AG09309 (cell line): ENCODE measurements around the gene LDHA.

Experiments used
- DNase-seq: peaks from one replicate; pipeline ENCODE4 v3.0.0-alpha.2; 2010; ENCODE audit warnings: low read depth
- H3K4me3 ChIP-seq: 2 replicates; pipeline ENCODE4 v1.5.1; 2011; ENCODE audit warnings: mild to moderate bottlenecking, low read depth, low read length, moderate library complexity; ENCODE audit not compliant: control insufficient read depth
- TF ChIP-seq, protein P1 (sequence below): IDR thresholded peaks from 2 replicates; pipeline ENCODE4 v1.5.1; 2011; ENCODE audit warnings: mild to moderate bottlenecking, low read depth, low read length, inconsistent platforms; ENCODE audit not compliant: insufficient read depth, control insufficient read depth; ENCODE audit errors: missing control alignments

The LDHA gene

DNA sequence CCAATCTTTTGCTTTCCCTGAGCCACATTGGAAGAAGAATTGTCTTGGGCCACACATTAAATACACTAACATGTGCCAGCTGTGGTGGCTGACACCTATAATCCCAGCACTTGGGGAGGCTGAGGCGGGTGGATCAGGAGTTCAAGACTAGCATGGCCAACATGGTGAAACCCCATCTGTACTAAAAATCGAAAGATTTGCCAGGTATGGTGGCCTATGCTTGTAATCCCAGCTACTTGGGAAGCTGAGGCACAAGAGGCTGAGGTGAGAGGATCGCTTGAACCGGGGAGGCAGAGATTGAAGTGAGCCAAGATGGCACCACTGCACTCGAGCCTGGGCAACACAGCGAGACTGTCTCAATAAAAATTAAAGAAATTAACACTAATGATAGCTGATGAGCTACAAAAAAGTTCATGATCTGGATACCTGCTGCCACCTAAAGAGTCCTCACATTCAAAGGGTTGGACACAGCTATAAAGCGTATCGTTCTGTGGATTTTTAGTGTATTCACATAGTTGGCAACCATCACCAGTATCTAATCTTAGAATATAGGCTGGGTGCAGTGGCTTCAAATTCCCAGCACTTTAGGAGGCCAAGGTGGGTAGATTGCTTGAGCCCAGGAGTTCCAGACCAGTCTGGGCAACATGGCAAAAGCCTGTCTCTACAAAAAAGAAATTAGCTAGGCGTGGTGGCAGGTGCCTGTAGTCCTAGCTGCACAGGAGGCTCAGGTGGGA, 14.4 kb downstream of the LDHA start:
- no peak for DNase-seq
- H3K4me3 ChIP-seq: no peak overlapping the region
- TF ChIP-seq, protein P1, sequence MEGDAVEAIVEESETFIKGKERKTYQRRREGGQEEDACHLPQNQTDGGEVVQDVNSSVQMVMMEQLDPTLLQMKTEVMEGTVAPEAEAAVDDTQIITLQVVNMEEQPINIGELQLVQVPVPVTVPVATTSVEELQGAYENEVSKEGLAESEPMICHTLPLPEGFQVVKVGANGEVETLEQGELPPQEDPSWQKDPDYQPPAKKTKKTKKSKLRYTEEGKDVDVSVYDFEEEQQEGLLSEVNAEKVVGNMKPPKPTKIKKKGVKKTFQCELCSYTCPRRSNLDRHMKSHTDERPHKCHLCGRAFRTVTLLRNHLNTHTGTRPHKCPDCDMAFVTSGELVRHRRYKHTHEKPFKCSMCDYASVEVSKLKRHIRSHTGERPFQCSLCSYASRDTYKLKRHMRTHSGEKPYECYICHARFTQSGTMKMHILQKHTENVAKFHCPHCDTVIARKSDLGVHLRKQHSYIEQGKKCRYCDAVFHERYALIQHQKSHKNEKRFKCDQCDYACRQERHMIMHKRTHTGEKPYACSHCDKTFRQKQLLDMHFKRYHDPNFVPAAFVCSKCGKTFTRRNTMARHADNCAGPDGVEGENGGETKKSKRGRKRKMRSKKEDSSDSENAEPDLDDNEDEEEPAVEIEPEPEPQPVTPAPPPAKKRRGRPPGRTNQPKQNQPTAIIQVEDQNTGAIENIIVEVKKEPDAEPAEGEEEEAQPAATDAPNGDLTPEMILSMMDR: no peak

DNA sequence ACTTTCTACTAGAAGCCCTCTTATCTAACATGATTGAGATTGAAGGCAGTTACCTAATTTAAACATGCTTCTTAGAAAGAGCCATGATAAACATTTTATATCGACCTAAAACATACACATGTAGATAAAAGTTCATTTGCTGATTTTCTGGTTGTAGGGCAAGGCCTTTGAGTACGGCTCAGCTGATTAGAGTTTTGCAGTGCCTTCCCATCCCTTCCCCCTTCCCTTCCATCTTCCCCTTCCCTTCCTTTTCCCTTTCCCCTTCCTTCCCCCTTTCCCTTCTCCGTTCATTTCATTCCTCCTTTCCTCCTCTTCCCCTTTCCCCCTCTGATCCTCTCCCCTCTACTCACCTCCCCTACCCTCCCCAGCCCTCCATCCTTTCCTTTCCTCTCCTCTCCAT, 22.1 kb downstream of the LDHA start:
- TF ChIP-seq, protein P1: no peak
- no peak overlapping the region for H3K4me3 ChIP-seq
- no peak for DNase-seq

DNA sequence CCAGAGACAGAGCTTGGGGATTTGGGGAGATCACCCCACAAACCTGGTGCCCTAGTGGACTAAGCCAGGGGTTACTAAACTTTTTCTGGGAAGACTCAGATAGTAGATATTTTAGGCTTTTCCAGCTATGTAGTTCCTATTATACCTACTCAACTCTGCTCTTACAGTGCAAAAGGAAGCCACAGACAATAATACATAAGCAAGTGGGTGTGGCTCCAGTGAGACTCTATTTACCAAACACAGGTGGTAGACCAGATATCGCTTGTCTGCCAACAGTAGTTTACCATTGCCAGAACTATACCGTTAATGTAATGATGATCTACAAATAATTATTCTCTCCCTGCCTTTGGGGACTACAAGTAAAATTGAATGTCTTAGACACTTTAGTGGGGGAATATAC, 24.7 kb downstream of the LDHA start:
- H3K4me3 ChIP-seq: no peak overlapping the region
- TF ChIP-seq, protein P1: no peak
- no peak for DNase-seq

DNA sequence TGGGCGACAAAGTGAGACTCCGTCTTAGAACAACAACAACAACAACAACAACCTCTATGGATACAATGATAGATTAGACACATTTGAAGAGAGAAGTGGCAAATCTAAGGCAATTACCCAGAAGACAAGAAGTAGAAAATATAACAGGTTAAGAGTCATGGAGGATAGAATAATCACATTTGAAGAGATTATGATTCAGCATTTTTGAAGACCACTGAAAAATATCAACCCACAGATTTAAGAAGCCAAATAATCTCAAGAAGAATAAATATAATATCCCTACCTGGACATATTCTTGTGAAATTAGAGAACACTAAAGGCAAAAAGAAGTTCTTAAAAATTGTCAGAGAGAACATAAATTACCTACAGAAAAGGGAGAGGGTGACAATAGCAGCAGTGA, 25.7 kb downstream of the LDHA start:
- TF ChIP-seq, protein P1: no peak
- no peak overlapping the region for H3K4me3 ChIP-seq
- no peak for DNase-seq

DNA sequence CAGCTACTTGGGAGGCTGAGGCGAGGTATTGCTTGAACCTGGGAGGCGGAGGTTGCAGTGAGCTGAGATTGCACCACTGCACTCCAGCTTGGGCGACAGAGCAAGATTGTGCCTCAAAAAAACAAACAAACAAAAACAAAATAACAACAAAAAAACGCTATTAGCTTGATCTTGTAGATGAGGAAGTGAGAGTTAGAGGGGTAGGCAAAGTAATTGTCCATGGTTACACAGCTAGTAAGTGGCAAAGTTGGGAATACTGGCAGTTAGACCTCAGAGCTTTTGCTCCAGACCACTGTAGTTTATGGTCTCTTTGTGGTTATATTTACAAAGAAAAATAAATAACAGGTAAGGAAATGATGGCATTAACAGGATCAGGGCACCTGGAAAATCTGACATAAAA, 32.9 kb downstream of the LDHA start:
- TF ChIP-seq, protein P1: no peak
- DNase-seq: no peak
- no peak overlapping the region for H3K4me3 ChIP-seq

DNA sequence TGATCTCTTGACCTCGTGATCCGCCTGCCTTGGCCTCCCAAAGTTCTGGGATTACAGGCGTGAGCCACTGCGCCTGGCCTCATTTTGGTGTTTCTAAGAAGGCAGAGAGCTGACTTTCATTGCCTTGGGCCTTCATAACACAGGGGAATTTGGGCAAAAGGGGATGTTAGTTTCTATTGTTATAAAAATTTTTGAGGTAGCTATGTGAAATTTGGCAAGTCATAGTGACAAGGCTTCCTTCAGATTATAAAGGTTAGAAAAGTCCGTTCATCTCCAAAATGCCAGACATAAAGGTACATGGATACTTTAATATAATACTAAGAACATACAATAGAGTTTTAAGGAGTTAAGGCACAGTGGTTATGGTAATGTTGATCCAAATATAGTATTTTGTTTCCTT, 35.0 kb downstream of the LDHA start:
- TF ChIP-seq, protein P1: no peak
- no peak for DNase-seq
- H3K4me3 ChIP-seq: no peak overlapping the region

DNA sequence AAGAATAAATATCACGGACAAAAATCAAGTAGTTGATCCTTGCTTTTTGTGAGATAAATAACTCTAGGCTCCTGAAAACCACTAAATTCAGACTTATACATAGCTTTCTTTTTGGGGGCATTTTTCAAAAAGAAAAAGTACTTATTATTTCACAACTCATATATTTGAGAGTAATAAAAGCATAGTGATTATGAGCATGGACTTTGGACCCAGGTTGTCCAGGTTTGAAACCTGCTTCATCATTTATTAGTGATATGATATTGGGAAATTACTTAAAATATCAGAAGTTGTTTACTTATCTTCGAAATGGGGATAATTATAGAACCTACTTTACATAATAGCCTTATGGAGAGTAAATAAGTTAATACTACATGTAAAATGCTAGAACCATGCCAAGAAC, 44.3 kb downstream of the LDHA start:
- TF ChIP-seq, protein P1: no peak
- H3K4me3 ChIP-seq: no peak overlapping the region
- no peak for DNase-seq
